ENCODE data around the gene ELMOD2.

ELMOD2 gene

GRCh38 chr4:140603286-140603685, 79.3 kb downstream of the ELMOD2 start:
- no peaks in the 10 kb centered on the region for H3K36me3 Mint-ChIP-seq (ENCODE audit: insufficient read depth)
- H3K4me3 Mint-ChIP-seq = no peak overlapping the region
- no peak for ATAC-seq (replicated peaks)
- H3K27me3 Mint-ChIP-seq = peaks cover 48 to 81% of the 10 kb centered on the region in 2 donors
- H3K27ac Mint-ChIP-seq = no peak overlapping the region
- no peaks in the 10 kb centered on the region for H3K9me3 Mint-ChIP-seq
- DNase-seq = no peak
- no peaks in the 10 kb centered on the region for H3K4me1 Mint-ChIP-seq (ENCODE audit: low read depth in 2 of 2)

Measured in effector memory CD8-positive, alpha-beta T cell (primary cell).